Measurements from ENCODE around the gene TEX10. TPM values are rescaled to one million over a fixed set of nuclear protein-coding genes. Genes with fewer than 3 reads are reported as not detected.

The TEX10 gene
- total RNA-seq, result 10 to 100 TPM; 21.3 to 48.0 TPM

DNA sequence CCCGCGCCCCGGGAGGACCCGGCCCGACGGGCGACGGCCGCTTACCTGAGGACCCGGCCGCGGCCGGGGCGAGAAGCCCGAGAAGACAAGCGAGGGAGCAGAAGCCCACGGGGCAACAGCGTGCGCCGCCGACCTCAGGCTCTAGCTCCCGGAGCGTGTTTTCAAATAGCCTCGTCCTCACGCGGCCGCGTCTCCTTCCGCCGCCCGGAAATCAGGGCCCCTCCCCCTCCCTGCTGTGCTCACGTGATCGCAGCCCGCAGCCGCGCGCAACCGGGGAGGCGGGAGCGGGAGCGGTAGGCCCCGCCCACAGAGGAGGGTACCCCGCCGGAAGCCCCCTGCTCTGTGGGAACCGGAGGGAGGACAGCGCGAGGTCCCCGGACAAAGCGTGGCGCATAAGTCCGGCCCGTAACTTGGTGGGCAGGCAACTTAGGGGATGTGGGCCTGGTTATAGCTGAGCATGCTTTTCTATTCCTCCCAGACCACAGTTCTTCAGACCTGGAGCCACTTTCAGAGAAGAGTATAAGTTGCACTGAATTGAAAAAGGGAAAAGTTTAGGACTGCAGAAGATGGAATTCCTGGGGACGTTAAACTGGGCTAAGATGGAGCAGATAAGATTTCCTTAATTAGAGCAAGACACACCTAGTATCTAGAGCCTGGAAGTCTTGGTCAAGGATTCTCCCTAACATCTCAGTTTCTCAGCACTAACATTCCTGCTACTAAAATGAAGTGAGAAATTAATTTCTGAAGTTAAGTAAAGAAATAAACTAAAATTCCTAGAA lies at the start of gene TEX10:
TEX10 (minus strand) TSS at position 216 of the 779 bp plus-strand sequence. CDS start 3,579 bp downstream, outside the sequence.

Other genes starting within 250 kb of the TEX10 start
- 100 to 1,000 TPM in 1 of 2 donors, 10 to 100 TPM in 1; 93.9 to 120 TPM for gene MSANTD3, start 74.2 kb upstream of the TEX10 start, total RNA-seq
- under 1 TPM; under 0.01 to 0.69 TPM for gene TMEFF1, start 120.2 kb upstream of the TEX10 start, total RNA-seq
- gene CAVIN4, start 225.1 kb upstream of the TEX10 start, total RNA-seq, result under 1 TPM; 0.69 to 1.00 TPM

All from melanocyte of skin (primary cell).